NCI-H524 (cell line): ENCODE data around the gene SLC39A11.

ENCODE experiments used
- DNase-seq, 2 experiments: peaks; one replicate each; lab custom pipeline; 2025; lab: John Stamatoyannopoulos, UW

SLC39A11 gene

DNA sequence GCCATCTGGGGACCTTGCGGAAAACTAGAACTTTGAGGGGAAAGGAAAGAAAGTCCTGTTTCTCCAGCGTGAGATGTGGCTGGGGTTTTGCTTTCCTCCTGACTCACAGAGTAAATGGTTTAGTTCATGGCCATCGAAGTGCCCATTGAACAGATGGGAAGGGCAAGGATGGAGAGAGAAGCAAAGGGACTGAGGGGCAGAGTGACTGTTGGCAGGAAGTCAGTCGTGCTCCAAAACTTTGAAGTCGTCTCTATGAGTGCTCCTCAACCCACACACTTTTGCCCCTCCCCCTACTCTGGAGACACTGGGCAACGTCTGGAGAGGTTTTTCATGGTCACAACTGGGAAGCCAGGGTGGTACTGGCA, 476.9 kb downstream of the SLC39A11 start:
- no peak for DNase-seq

- DNase-seq = no peak
These were observed 477.4 kb downstream of the SLC39A11 start for GRCh38 chr17:72614871-72615626.

GRCh38 chr17:72614476-72614870, 478.0 kb downstream of the SLC39A11 start:
- DNase-seq = no peak

- no peak for DNase-seq
These were observed 478.6 kb downstream of the SLC39A11 start for GRCh38 chr17:72613806-72614292.

GRCh38 chr17:72613396-72613795, 479.1 kb downstream of the SLC39A11 start:
- no peak for DNase-seq

GRCh38 chr17:72611172-72611571, 481.3 kb downstream of the SLC39A11 start:
- DNase-seq = no peak

DNA sequence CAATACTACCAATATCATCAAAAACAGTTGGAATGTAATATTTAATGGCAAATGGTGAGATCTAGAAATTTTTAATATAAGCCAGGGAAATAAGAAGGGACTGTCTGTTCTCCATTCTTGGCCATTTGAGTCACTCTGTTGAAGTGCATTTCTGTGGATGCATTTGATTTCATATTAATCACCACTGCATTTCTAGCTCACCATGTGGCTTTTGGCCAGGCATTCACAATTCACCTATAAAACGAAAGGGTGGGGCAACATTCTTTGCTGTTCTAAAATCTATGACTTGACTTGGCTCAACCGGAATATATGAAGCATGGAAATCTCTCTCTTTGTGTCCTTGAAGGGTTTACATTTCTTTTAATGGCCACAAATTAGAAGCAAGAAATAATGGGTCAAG, 483.0 kb downstream of the SLC39A11 start:
- no peak for DNase-seq

- no peak for DNase-seq
These were observed 484.1 kb downstream of the SLC39A11 start for GRCh38 chr17:72608436-72608835.

- no peak for DNase-seq
These were observed 485.8 kb downstream of the SLC39A11 start for GRCh38 chr17:72606656-72607055.

- no peak for DNase-seq
These were observed 486.9 kb downstream of the SLC39A11 start for GRCh38 chr17:72605543-72605942.

- DNase-seq = no peak
These were observed 488.0 kb downstream of the SLC39A11 start for GRCh38 chr17:72604518-72604917.

DNA sequence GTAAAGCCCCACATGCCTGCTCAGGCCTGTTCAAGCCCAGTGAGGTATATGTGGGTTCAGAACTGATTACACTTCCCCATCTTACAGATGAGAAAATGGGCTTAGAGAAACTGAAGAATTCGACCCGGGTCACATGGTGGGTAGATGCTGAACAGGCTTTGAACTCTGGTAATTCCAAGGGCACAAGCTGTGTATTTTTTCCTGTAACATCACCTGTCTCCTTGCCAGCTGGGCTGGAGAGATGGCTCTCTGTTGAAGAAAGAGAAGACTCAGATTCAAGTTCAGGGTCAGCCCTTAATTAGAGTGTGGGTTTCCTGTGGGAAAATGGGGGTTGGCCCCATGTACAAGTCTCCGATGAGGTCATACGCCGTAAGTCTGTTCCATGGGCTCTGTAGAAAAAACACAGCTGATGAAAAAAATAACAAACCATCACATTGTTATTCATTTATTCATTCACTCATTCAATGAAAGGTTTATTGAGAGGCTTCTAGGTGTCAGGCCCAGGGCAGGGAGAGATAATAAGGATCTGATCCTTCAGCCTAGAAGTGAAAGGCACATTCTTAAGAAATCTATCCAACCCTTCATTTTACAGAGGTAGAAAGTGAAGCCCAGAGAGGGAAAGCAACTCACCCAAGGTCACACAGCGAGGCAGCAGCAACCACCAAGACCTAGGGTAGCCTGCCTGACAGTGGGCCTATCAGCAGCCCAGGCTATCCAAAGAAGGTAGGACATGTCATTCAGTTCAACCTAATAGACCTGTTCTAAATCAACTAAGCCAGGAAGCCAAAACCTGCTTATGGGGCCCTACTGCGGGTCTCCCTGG, 488.9 kb downstream of the SLC39A11 start:
- DNase-seq = no peak

DNA sequence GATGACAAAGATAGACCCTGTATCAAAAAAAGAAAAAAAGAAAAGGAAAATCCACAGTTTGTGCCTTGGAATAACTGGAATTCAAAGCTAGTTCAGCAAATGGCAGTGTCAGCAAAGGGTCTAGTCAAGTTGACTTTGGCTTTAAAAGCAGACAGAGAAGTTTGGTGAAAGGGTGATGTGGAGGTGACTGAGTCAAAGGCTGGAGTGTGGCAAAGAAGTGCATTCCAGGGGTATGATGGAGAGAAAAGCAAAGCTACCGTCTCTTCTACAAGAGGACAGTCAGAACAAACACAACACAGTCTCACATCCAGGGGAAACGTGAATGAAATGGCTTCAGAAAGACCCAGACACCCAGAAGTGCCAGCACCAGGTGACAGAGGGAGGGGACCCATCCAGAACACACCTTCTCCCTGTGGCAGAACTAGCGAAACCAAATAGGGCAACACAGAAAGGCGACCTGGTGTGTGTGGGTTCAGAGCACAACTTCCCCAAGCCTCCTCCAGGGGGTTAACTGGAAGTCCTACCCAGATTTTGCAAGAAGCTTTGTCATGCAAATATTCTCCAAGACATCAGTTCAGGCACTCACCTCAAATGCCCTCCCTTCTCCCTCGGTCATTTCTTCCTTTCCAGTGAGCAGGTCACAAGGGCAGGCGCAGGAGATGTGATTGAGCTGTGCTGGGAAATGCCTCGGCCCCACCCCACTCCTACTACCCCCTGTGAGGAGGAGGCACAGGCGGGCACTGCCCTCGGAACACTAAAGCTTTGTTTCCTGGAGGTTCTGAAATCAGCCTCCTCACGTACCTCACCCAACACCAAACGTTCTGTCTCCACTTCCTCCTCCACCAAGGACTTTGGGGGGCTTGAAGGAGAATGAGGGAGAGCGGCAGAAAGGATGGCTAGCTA, 489.7 kb downstream of the SLC39A11 start:
- no peak for DNase-seq

- no peak for DNase-seq
These were observed 491.6 kb downstream of the SLC39A11 start for GRCh38 chr17:72600934-72601333.

GRCh38 chr17:72599891-72600290, 492.6 kb downstream of the SLC39A11 start:
- DNase-seq = no peak

GRCh38 chr17:72598695-72599094, 493.8 kb downstream of the SLC39A11 start:
- no peak for DNase-seq

GRCh38 chr17:72597354-72598087, 495.0 kb downstream of the SLC39A11 start:
- no peak for DNase-seq
